HG03342 (cell line): ENCODE results near the gene OGFOD3.

Experiments
- ATAC-seq: cut with Tn5 transposase; IDR thresholded peaks from one replicate; pipeline ENCODE4 v1.9.1; 2021; ENCODE audit warnings: mild to moderate bottlenecking, moderate library complexity; ENCODE audit not compliant: unreplicated experiment

The OGFOD3 gene

DNA sequence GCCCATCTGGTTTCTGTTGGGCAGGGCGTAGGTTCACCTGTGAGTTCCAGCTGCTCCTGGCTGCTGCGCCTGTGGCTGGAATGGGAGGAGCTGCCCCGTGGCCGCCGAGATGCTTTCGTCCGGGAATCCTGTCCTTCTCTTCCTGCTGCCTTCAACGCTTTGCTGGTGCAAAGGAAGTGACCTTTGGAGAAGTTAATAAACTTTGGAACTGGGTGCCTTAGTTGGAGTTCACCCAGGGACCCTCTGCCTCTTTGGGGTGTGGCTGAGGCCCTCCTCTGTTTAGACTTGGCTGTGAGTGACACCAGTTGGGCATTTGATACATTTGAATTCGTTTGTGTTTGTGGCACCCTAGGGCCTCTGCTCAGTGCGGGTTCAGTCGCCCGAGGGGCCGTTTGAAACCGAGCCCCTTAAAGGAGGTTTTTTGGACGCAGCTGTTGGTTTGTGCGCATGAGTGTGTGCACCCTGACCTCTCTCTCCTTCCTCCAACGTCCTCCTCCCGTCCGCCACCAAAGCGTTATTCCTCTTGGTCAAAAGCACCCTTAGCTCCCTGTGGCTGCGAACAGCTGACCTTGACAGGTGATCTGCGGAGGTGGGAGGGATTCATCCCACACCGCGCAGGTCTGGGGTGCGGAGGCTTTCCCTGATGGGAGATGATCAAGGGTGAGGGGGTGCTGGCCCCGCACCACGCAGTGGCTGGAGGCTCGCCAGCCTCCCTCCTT lies 75.9 kb downstream of the OGFOD3 start:
- no peak for ATAC-seq

- no peak for ATAC-seq
Measured at GRCh38 chr17:82339634-82340580, 78.5 kb downstream of the OGFOD3 start.
